MM.1S (cell line): Measurements from ENCODE around the gene MRPS5.

Experiments
- CTCF ChIP-seq: fragments of 300-600 bp; sonication (generic); IDR thresholded peaks from 2 replicates; pipeline ENCODE4 v1.5.1; 2016; ENCODE audit warnings: antibody characterized with exemption, low read length, mixed read lengths
- EZH2 ChIP-seq: fragments of 300-600 bp; sonication (generic); optimal IDR thresholded peaks from 2 replicates; pipeline ENCODE3; 2017; ENCODE audit warnings: low read depth, mild to moderate bottlenecking, antibody characterized with exemption, low read length, mixed read lengths

- TF ChIP-seq CTCF, result no peak
- TF ChIP-seq EZH2, result no peak
These were observed 71.6 kb downstream of the MRPS5 start for GRCh38 chr2:95049961-95050360.
